ENCODE results near the gene TTLL9. TPM values are rescaled to one million over a fixed set of nuclear protein-coding genes. Genes with fewer than 3 reads are reported as not detected.
A peak's percentile ranks its signal among the peaks of the same experiment; 100 is the strongest.

Gene TTLL9
- total and polyA plus RNA-seq, 2 of the 13 experiments (the other 11 are each of a cell fraction or from before 2014, with no cell fraction given), result not detected

DNA sequence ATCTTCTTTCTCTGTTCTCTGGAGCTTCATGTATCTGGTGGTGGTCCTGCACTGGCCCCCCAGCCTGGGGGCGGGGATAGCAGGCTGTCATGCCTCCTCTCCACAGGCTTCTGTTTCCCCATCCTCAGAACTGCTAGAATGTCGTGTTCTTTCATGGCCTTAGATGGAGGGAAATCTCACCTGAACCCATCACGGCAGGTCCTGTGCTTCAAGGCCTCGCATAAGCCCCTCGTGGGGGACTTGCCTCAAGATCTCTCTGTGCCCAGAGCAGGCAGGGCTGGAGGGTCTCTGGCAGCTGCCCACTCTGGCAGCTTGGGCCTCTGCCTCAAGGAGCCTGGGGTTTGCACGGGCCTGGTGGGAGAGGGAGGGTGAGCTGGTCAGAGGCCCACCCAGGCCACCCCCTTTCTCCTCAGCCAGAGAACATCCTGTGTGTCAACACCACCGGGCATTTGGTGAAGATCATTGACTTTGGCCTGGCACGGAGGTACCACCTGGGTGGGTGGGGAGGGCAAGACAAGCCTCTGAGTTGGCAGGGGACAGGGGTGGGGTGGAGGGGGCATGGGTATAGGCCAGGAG is 39.9 kb upstream of the TTLL9 start:
- FAIRE-seq (no peak), DNase-seq (ENCODE audit: low spot score) (no peak), ATAC-seq (no peak)
- CTCF ChIA-PET (ENCODE audit: low intra/inter-chr PET ratio, low total read pairs), result no interaction called here
- Histone ChIP-seq H3K9ac (ENCODE audit: insufficient read depth, low read depth, low read length) (no peak overlapping the region), H3K9me3 (ENCODE audit: low read length) (no peaks in the 10 kb centered on the region), H3K4me1 (ENCODE audit: insufficient read depth, low read length) (peaks cover 19% of the 10 kb centered on the region), H4K20me1 (ENCODE audit: insufficient read depth, low read length) (no peaks in the 10 kb centered on the region), H3K27me3 (ENCODE audit: control insufficient read depth in 1 of 2, insufficient read depth in 2 of 2, low read length in 2 of 2) (peaks cover 7 to 24% of the 10 kb centered on the region in 2 experiments), H3K79me2 (ENCODE audit: insufficient read depth, low read length) (no peaks in the 10 kb centered on the region), H2AFZ (ENCODE audit: low read length) (no peak overlapping the region), H3K27ac (ENCODE audit: extremely low read length, insufficient read depth, low read length) (no peak overlapping the region), H3K36me3 (replicated peaks in 1 of 2; ENCODE audit: control insufficient read depth in 1 of 2, insufficient read depth in 2 of 2, low read length in 2 of 2) (no peaks in the 10 kb centered on the region), H3K4me2 (ENCODE audit: low read depth, low read length) (no peak overlapping the region), H3K4me3 (replicated peaks in 1 of 3; ENCODE audit: insufficient read depth in 1 of 3, low read depth in 2 of 3, low read length in 3 of 3) (no peak overlapping the region)
- POLR2A ChIA-PET, result no interaction called here
- intact Hi-C loops (cut with micrococcal nuclease; ENCODE audit: unreplicated experiment) (no loop called here), in situ Hi-C loops (cut with HindIII; ENCODE audit: extremely low pct_ligation_motif_present, low pct_unique_long_range_greater_than_20kb) (no loop called here)
- 23% methylated on average over 7 of the region's 8 CpGs for WGBS (ENCODE audit: low lambda C conversion rate)
- BruUV-seq (replicated peaks), result no TSS peak
- TF ChIP-seq CBX2 (IDR thresholded peaks at IDR 0.05; ENCODE audit: low read depth, low read length) (no peak), CBX2 (CRISPR knock-in tag; IDR thresholded peaks at IDR 0.05; ENCODE audit: low read depth) (no peak), RAD21 (CRISPR knock-in tag; IDR thresholded peaks at IDR 0.05) (no peak), MYC (CRISPR knock-in tag; IDR thresholded peaks at IDR 0.05; ENCODE audit: borderline replicate concordance) (no peak), ZNF816 (CRISPR knock-in tag; IDR thresholded peaks at IDR 0.05; ENCODE audit: borderline replicate concordance) (no peak), ZNF235 (CRISPR knock-in tag; IDR thresholded peaks at IDR 0.05; ENCODE audit: borderline replicate concordance) (no peak)

DNA sequence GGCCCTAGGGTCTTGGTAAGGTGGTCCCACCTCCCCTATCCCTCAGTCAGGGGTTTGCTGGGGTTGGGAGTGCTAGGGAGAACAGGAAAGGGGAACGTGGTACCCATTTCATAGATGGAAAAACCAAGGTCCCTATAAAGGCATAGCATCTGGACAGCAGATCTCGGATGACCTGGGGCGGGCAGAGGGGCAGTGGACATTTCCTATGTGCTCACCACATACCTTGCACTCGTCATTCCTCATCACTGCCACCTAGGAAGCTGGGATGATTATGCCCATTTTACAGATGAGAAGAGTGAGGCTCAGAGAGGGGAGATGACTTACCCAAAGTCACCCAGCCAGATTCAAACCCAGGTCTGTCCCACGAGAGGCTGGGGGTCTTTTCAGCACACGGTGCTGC is 39.2 kb upstream of the TTLL9 start:
- CTCF ChIA-PET (ENCODE audit: low intra/inter-chr PET ratio, low total read pairs), result no interaction called here
- Histone ChIP-seq H3K9ac (ENCODE audit: insufficient read depth, low read depth, low read length) (no peak overlapping the region), H3K36me3 (replicated peaks in 1 of 2; ENCODE audit: control insufficient read depth in 1 of 2, insufficient read depth in 2 of 2, low read length in 2 of 2) (no peaks in the 10 kb centered on the region), H3K4me3 (replicated peaks in 1 of 3; ENCODE audit: insufficient read depth in 1 of 3, low read depth in 2 of 3, low read length in 3 of 3) (no peak overlapping the region), H3K27me3 (ENCODE audit: control insufficient read depth in 1 of 2, insufficient read depth in 2 of 2, low read length in 2 of 2) (peaks cover 6 to 17% of the 10 kb centered on the region in 2 experiments), H2AFZ (ENCODE audit: low read length) (no peak overlapping the region), H3K79me2 (ENCODE audit: insufficient read depth, low read length) (no peaks in the 10 kb centered on the region), H3K9me3 (ENCODE audit: low read length) (no peaks in the 10 kb centered on the region), H4K20me1 (ENCODE audit: insufficient read depth, low read length) (no peaks in the 10 kb centered on the region), H3K27ac (ENCODE audit: extremely low read length, insufficient read depth, low read length) (no peak overlapping the region), H3K4me2 (ENCODE audit: low read depth, low read length) (no peak overlapping the region), H3K4me1 (ENCODE audit: insufficient read depth, low read length) (peaks cover 26% of the 10 kb centered on the region)
- FAIRE-seq (peak; percentile 36), DNase-seq (ENCODE audit: low spot score) (no peak), ATAC-seq (no peak)
- no TSS peak for BruUV-seq (replicated peaks)
- intact Hi-C loops (cut with micrococcal nuclease; ENCODE audit: unreplicated experiment), result no loop called here
- TF ChIP-seq ZNF772 (CRISPR knock-in tag; IDR thresholded peaks at IDR 0.05) (no peak), ZMYM3 (CRISPR knock-in tag; IDR thresholded peaks at IDR 0.05) (0 out of 2 replicates have a peak, but pooled peaks have one; percentile 14), ZNF629 (CRISPR knock-in tag; conservative IDR thresholded peaks at IDR 0.05) (peak; percentile 89)
- in situ Hi-C loops (cut with HindIII; ENCODE audit: extremely low pct_ligation_motif_present, low pct_unique_long_range_greater_than_20kb), result no loop called here
- POLR2A ChIA-PET, result no interaction called here
- WGBS (ENCODE audit: low lambda C conversion rate), result 20% methylated on average over 6 of the region's 6 CpGs

All from HepG2 (cell line).